RWPE2 (cell line): ENCODE data around the gene TMEM88.

Source experiments
- ATAC-seq: fragments of 200-7000 bp; cut with Tn5 transposase; 3 replicates; pipeline ENCODE4 v1.9.1; 2021; ENCODE audit warnings: low read depth
- DNase-seq: peaks from one replicate; pipeline ENCODE4 v3.0.0-alpha.2; 2020; ENCODE audit warnings: low spot score
- H3K27ac ChIP-seq: fragments of 450-650 bp; 2 replicates; pipeline ENCODE4 v1.5.1; 2017; ENCODE audit warnings: mild to moderate bottlenecking; ENCODE audit not compliant: poor library complexity, severe bottlenecking
- H3K27me3 ChIP-seq: fragments of 250-450 bp; sonication (Bioruptor Pico); 2 replicates; pipeline ENCODE4 v1.5.1; 2021; ENCODE audit warnings: mild to moderate bottlenecking, moderate library complexity; ENCODE audit not compliant: insufficient read depth, poor library complexity, severe bottlenecking
- H3K36me3 ChIP-seq: fragments of 250-450 bp; sonication (Bioruptor Pico); 2 replicates; pipeline ENCODE4 v1.5.1; 2020; ENCODE audit warnings: low read depth, mild to moderate bottlenecking, moderate library complexity
- H3K4me1 ChIP-seq: fragments of 250-450 bp; sonication (Bioruptor Pico); 2 replicates; pipeline ENCODE4 v1.5.1; 2021; ENCODE audit warnings: mild to moderate bottlenecking, moderate library complexity; ENCODE audit not compliant: insufficient read depth, poor library complexity, severe bottlenecking
- H3K4me3 ChIP-seq: fragments of 250-450 bp; sonication (Bioruptor Pico); 2 replicates; pipeline ENCODE4 v1.5.1; 2021; ENCODE audit warnings: mild to moderate bottlenecking, moderate library complexity; ENCODE audit not compliant: severe bottlenecking
- H3K9me3 ChIP-seq: fragments of 250-450 bp; sonication (Bioruptor Pico); 2 replicates; pipeline ENCODE4 v1.5.1; 2021; ENCODE audit warnings: mild to moderate bottlenecking, moderate library complexity; ENCODE audit not compliant: severe bottlenecking
- TF ChIP-seq, protein P1 (sequence below): fragments of 450-650 bp; IDR thresholded peaks from one replicate; pipeline ENCODE4 v1.5.1; 2017; ENCODE audit warnings: mild to moderate bottlenecking, moderate library complexity; ENCODE audit not compliant: poor library complexity, severe bottlenecking

TMEM88 gene

DNA sequence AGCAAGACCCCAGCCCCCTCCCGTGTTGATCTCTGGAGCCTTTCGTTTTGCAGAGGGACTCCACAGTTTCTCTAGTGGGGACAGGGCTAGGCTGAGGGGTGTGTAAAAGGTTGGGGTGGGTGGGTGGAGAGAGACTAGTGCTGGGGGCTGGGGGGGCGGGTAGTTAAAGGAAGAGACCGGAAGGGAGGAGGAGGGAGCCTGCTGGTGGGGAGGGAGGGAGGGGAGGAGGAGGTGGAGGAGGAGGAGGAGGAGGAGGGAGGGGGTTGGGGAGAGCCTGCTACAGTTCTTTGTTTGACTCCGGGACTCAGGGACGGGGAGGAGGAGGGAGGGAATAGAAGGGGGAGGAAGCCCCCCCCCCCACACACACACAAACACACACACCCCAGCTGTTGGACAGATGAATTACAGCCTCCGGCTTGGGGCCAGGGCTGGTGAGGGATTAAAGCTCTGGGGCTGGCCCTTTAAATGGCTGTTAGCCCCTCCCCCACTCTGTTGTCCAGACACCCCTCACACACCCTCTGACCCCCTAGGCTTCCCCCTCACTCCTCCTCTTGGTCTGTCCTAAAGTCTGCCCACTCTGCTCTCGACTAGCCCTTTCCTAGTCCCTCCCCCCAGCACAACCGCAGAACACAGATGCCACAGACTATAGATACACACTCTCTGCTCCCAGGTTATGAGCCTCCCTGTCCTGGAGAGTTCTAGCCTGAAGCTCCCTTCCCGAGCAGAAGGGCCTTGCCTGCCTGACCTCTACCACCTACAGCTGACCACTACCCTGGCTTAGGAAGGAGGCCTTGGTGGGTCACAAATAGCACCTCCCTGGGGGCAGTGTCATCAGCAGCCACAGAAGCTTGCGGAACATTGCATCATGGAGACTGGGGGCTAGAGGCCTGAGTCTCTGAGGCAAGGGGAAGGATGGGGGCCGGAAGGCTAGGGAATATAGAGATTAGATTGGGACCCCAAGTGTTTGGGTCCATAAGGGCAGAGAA lies 16.5 kb upstream of the TMEM88 start:
- Histone ChIP-seq H3K27ac (peak overlapping the region; percentile 97), H3K4me3 (peak overlapping the region; percentile 58)
- no peak for DNase-seq

DNA sequence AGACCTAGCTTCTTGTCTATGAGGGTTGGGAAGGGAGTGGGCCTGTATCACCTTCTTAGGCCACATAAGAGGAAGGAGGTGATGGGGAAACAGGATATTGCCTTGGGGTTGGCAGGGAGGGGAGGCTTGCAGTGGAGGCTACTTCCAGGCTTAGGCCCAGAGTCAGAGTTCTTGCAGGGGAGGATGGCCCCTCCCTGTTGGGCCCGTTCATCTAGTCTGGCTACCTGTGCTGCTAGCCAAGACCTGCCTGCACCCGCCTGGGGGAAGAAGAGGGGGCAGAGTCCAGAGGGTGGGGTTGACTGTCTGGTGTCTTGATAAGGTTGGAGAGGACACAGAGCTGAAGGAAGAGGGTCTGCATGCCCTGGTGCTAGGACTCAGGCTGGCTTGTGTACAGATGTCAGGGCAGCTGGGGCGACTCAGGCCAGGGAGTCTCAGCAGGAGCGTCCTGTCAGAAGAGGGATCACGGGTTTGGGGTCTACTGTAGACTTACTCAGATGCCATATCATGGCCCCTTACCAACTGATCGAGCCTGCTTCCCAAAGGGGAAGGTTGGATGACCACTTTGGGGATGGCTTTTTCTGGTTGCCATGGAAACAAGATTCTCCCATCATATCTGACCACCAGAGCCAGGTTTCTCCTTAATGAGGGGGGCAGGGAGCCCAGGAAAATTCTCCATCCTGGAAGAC lies 15.5 kb upstream of the TMEM88 start:
- DNase-seq: no peak
- no peak overlapping the region for H3K4me3 ChIP-seq
- peaks cover 12% of the 10 kb centered on the region for H3K36me3 ChIP-seq
- TF ChIP-seq, protein P1, sequence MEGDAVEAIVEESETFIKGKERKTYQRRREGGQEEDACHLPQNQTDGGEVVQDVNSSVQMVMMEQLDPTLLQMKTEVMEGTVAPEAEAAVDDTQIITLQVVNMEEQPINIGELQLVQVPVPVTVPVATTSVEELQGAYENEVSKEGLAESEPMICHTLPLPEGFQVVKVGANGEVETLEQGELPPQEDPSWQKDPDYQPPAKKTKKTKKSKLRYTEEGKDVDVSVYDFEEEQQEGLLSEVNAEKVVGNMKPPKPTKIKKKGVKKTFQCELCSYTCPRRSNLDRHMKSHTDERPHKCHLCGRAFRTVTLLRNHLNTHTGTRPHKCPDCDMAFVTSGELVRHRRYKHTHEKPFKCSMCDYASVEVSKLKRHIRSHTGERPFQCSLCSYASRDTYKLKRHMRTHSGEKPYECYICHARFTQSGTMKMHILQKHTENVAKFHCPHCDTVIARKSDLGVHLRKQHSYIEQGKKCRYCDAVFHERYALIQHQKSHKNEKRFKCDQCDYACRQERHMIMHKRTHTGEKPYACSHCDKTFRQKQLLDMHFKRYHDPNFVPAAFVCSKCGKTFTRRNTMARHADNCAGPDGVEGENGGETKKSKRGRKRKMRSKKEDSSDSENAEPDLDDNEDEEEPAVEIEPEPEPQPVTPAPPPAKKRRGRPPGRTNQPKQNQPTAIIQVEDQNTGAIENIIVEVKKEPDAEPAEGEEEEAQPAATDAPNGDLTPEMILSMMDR: no peak
- peak overlapping the region; percentile 97 for H3K27ac ChIP-seq
- no peaks in the 10 kb centered on the region for H3K27me3 ChIP-seq
- H3K9me3 ChIP-seq: no peaks in the 10 kb centered on the region
- no peak for ATAC-seq
- peaks cover 21% of the 10 kb centered on the region for H3K4me1 ChIP-seq

More for the DNA sequence above, 16.5 kb upstream of the TMEM88 start:
- H3K9me3 ChIP-seq: no peaks in the 10 kb centered on the region
- TF ChIP-seq, protein P1: no peak
- peaks cover 21% of the 10 kb centered on the region for H3K4me1 ChIP-seq
- peaks cover 12% of the 10 kb centered on the region for H3K36me3 ChIP-seq
- ATAC-seq: no peak
- no peaks in the 10 kb centered on the region for H3K27me3 ChIP-seq

DNA sequence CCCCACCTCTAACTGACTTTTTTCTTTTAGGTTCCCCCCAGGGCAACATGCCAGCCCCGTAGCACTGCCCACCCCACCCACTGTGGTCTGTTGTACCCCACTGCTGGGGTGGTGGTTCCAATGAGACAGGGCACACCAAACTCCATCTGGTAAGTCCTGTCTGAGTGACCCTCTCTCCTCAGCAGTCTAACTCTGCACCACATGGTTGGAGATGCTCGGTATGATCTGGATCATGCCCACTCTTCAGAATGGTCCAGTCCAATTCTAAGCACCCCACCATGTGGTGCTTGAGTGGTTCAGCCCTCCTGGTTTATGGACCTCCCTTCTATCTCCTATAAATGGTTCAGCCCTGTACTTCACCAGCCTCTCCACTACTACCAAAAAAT lies 15.0 kb upstream of the TMEM88 start:
- no peaks in the 10 kb centered on the region for H3K9me3 ChIP-seq
- no peak overlapping the region for H3K4me3 ChIP-seq
- H3K27ac ChIP-seq: peak overlapping the region; percentile 97
- peaks cover 21% of the 10 kb centered on the region for H3K4me1 ChIP-seq
- ATAC-seq: no peak
- H3K27me3 ChIP-seq: no peaks in the 10 kb centered on the region
- DNase-seq: no peak
- peaks cover 12% of the 10 kb centered on the region for H3K36me3 ChIP-seq
- TF ChIP-seq, protein P1: no peak

DNA sequence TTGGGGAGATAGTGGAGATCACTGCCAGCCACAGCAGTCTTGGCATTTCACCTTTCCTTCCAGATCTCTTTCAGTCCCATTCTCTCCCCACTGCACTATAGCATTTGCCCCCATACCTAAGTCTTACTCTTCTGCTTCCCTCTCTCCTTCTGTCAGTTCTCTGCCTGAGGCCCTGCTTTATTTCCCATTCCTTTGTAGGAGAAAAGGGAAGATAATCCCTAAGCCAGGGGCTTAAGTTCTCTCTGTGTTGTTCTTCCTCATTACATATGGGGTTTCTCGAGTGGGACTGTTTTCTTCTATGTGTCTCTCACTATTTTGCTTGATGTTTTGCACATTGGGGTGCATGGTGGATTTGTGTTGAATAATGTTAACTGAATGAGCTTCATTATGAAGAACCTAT lies 14.4 kb upstream of the TMEM88 start:
- DNase-seq (no peak), ATAC-seq (no peak)
- peaks cover 17% of the 10 kb centered on the region for H3K36me3 ChIP-seq
- no peak overlapping the region for H3K4me3 ChIP-seq
- peak overlapping the region; percentile 97 for H3K27ac ChIP-seq
- H3K4me1 ChIP-seq: peaks cover 21% of the 10 kb centered on the region
- TF ChIP-seq, protein P1: no peak
- H3K27me3 ChIP-seq: no peaks in the 10 kb centered on the region
- H3K9me3 ChIP-seq: no peaks in the 10 kb centered on the region
